Duodenal mucosa (tissue), 2 donors: Measurements from ENCODE around the gene SYTL5.

Source experiments
- H3K27ac ChIP-seq: one replicate; pipeline ENCODE4 v1.7.0; 2013; ENCODE audit warnings: low read depth, low read length
- H3K27me3 ChIP-seq, 2 donors: one replicate each; pipeline ENCODE4 v1.7.0; 2013; ENCODE audit warnings: low read length in 2 of 2, control low read depth in 1 of 2; ENCODE audit not compliant: insufficient read depth in 2 of 2, control insufficient read depth in 1 of 2
- H3K36me3 ChIP-seq, 2 donors: one replicate each; pipeline ENCODE4 v1.7.0; 2013; ENCODE audit warnings: low read length in 2 of 2, control low read depth in 1 of 2; ENCODE audit not compliant: insufficient read depth in 2 of 2, control insufficient read depth in 1 of 2
- H3K4me1 ChIP-seq, 2 donors: one replicate each; pipeline ENCODE4 v1.7.0; 2013; ENCODE audit warnings: low read length in 2 of 2, control low read depth in 1 of 2; ENCODE audit not compliant: insufficient read depth in 2 of 2, control insufficient read depth in 1 of 2
- H3K4me3 ChIP-seq, 2 donors: one replicate each; pipeline ENCODE4 v1.7.0; 2013; ENCODE audit warnings: low read length in 2 of 2, low read depth in 1 of 2
- H3K9ac ChIP-seq, 2 donors: one replicate each; pipeline ENCODE4 v1.7.0; 2013; ENCODE audit warnings: low read length in 2 of 2, low read depth in 1 of 2
- H3K9me3 ChIP-seq, 2 donors: one replicate each; pipeline ENCODE4 v1.7.0; 2013; ENCODE audit warnings: low read length in 2 of 2, control low read depth in 1 of 2; ENCODE audit not compliant: control insufficient read depth in 1 of 2

SYTL5 gene

GRCh38 chrX:38117485-38117884, 111.1 kb downstream of the SYTL5 start:
- H3K27me3 ChIP-seq: no peaks in the 10 kb centered on the region
- no peak overlapping the region for H3K9ac ChIP-seq
- no peak overlapping the region for H3K4me3 ChIP-seq
- no peaks in the 10 kb centered on the region for H3K36me3 ChIP-seq
- H3K9me3 ChIP-seq: no peaks in the 10 kb centered on the region
- no peak overlapping the region for H3K27ac ChIP-seq
- no peaks in the 10 kb centered on the region for H3K4me1 ChIP-seq

GRCh38 chrX:38124000-38124399, 117.6 kb downstream of the SYTL5 start:
- Histone ChIP-seq H3K9ac (no peak overlapping the region), H3K27me3 (no peaks in the 10 kb centered on the region), H3K27ac (no peak overlapping the region), H3K36me3 (no peaks in the 10 kb centered on the region), H3K9me3 (no peaks in the 10 kb centered on the region), H3K4me3 (no peak overlapping the region), H3K4me1 (no peaks in the 10 kb centered on the region)

- Histone ChIP-seq H3K9ac (no peak overlapping the region), H3K27me3 (no peaks in the 10 kb centered on the region), H3K36me3 (no peaks in the 10 kb centered on the region), H3K9me3 (no peaks in the 10 kb centered on the region), H3K4me1 (no peaks in the 10 kb centered on the region), H3K4me3 (no peak overlapping the region), H3K27ac (no peak overlapping the region)
Observed at GRCh38 chrX:38126179-38126578, 119.8 kb downstream of the SYTL5 start.

DNA sequence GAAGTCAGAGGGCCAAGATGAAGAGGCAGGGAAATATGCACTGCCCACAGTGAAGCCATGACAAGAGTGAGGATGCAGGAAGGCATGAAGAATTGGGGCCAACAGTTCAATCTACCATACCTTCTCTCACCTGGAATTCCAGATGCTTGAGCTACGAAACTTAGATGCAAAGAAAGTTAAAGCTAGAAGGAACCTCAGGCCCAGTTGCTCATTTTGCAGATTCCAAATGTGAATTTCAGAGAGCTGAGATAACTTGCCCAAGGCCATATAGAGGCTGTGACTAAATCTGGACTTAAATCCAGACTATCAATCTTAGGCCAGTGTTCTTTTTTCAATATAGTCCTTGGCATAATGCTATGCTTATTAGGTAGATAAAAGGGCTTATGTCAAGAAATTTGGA, 121.6 kb downstream of the SYTL5 start:
- Histone ChIP-seq H3K4me1 (no peaks in the 10 kb centered on the region), H3K4me3 (no peak overlapping the region), H3K36me3 (no peaks in the 10 kb centered on the region), H3K27me3 (no peaks in the 10 kb centered on the region), H3K9me3 (no peaks in the 10 kb centered on the region), H3K9ac (no peak overlapping the region), H3K27ac (no peak overlapping the region)

- H3K4me3 ChIP-seq: no peak overlapping the region
- H3K27ac ChIP-seq: no peak overlapping the region
- no peak overlapping the region for H3K9ac ChIP-seq
- no peaks in the 10 kb centered on the region for H3K27me3 ChIP-seq
- H3K9me3 ChIP-seq: no peaks in the 10 kb centered on the region
- no peaks in the 10 kb centered on the region for H3K36me3 ChIP-seq
- H3K4me1 ChIP-seq: no peaks in the 10 kb centered on the region
Observed at GRCh38 chrX:38129366-38129765, 123.0 kb downstream of the SYTL5 start.

DNA sequence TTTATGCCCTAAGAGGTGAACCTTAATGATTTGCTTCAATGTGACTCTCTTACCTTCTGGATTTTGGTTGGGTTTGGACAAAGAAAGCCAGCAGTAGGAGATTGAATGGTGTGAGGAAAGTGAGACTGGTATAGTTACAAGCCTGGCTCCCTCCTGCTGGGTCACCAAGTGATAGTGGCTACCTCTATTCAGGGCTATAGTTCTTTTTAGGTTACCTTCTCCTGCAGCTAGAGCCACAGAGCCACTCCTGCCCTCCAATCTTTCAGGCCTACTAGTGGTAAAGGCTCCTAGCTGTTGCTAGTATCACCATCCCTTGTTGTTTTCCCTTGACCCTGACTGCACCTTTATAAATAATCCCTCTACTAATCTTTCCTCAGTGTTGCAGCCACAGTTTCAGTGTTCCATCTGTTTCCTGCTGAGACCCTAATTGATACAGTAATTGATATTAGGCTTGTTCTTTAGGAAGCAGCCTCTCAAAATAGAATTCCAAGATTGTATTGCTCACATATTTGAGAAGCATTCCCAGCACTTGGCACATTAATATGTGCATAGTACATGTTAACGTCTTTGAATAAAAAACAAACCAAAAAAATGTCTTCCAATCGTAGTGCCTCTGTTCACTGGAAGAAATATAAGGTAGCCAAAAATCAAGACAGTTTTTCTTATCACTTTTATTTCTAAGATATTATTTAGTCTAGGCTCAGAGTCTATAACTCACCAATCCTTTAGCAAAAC, 132.0 kb downstream of the SYTL5 start:
- Histone ChIP-seq H3K9me3 (no peaks in the 10 kb centered on the region), H3K4me1 (no peaks in the 10 kb centered on the region), H3K27me3 (no peaks in the 10 kb centered on the region), H3K4me3 (no peak overlapping the region), H3K36me3 (no peaks in the 10 kb centered on the region), H3K9ac (no peak overlapping the region), H3K27ac (no peak overlapping the region)

DNA sequence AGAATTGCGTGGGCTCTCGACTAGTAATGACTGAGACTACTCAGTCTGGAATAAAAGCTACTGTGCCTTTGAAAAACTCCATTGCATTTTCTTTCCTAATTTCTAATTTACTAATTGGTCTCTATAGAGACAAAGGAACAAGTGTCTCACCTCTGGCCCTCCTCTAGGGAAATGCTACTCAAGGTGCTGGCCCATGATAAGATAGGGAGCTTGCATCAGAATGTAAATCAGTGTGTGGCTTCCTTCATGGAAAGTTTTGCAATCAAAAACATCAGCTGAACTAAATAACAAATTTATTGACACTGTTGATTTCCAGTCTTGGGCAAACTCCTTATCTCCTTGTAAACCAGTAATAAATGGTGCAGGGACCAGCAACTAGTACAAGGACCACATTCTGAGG, 132.5 kb downstream of the SYTL5 start:
- no peak overlapping the region for H3K4me3 ChIP-seq
- H3K36me3 ChIP-seq: no peaks in the 10 kb centered on the region
- H3K9ac ChIP-seq: no peak overlapping the region
- no peaks in the 10 kb centered on the region for H3K4me1 ChIP-seq
- H3K27ac ChIP-seq: no peak overlapping the region
- H3K9me3 ChIP-seq: no peaks in the 10 kb centered on the region
- no peaks in the 10 kb centered on the region for H3K27me3 ChIP-seq

DNA sequence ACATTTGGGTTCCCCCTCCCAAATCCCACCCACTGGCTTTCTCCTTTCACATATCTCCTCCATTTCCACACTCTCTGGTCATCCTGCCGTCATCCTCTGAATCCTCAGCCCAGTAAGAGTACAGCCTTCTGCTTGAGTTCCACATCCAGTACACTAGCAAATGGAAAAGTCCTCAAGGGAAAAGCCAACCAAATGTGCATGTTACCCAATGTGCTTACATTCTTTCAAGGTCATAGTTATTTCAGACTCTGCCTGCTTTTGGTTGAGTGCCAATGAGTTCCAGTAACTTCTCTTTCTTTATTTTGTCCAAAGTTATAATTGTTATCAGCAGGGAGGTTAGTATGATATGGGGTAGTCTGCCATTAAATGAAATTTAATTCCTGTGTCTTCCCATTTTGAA, 136.3 kb downstream of the SYTL5 start:
- Histone ChIP-seq H3K4me1 (no peaks in the 10 kb centered on the region), H3K36me3 (no peaks in the 10 kb centered on the region), H3K27ac (no peak overlapping the region), H3K27me3 (no peaks in the 10 kb centered on the region), H3K9me3 (no peaks in the 10 kb centered on the region), H3K4me3 (no peak overlapping the region), H3K9ac (no peak overlapping the region)

DNA sequence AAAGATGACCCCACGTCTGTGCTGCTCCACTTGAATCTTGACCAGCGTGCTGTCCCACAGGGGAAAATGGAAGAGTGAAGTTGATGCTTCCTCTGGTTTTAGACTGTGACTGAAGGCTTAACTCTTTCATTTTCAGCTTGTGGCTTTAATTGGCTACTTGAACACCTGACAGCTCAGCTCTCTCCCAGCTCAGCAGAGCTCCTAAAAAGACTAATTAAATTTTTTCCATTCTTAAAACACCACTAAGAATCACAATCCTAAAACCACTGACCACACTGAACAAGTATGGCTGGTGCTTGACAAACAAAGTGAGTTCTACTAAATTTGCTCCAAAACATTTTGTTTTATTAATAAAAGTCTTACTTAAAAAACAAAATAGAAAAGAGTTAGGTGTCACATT, 142.7 kb downstream of the SYTL5 start:
- Histone ChIP-seq H3K27me3 (no peaks in the 10 kb centered on the region), H3K4me3 (no peak overlapping the region), H3K9me3 (no peaks in the 10 kb centered on the region), H3K4me1 (no peaks in the 10 kb centered on the region), H3K27ac (no peak overlapping the region), H3K36me3 (no peaks in the 10 kb centered on the region), H3K9ac (no peak overlapping the region)

DNA sequence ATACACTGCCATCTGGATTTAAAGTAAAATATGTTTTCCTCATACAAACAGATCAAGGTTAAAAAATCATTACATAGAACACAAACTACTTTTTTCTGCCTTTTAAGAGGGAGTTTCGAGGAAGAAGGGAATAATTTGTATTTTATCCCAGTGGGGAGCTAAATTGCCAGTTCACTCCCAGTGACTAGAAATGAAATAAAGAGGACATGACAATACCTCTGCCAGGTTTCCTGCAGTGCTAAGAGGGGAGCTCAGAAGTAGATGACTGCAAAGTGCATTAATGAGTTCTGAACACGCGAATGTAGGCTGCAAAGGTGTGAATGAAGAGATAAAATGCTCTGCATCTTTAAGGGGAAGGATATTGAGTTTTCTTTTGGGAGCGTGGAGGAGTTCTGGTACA, 144.6 kb downstream of the SYTL5 start:
- Histone ChIP-seq H3K4me1 (no peaks in the 10 kb centered on the region), H3K27me3 (no peaks in the 10 kb centered on the region), H3K27ac (no peak overlapping the region), H3K4me3 (no peak overlapping the region), H3K9me3 (no peaks in the 10 kb centered on the region), H3K36me3 (no peaks in the 10 kb centered on the region), H3K9ac (no peak overlapping the region)

GRCh38 chrX:38151441-38151840, 145.1 kb downstream of the SYTL5 start:
- Histone ChIP-seq H3K9ac (no peak overlapping the region), H3K4me3 (no peak overlapping the region), H3K27me3 (no peaks in the 10 kb centered on the region), H3K4me1 (no peaks in the 10 kb centered on the region), H3K9me3 (no peaks in the 10 kb centered on the region), H3K36me3 (no peaks in the 10 kb centered on the region), H3K27ac (no peak overlapping the region)
